Measurements from ENCODE around the gene IL17F.
A peak's percentile ranks its signal among the peaks of the same experiment; 100 is the strongest.

The IL17F gene

GRCh38 chr6:52244400-52244799 is at the start of gene IL17F:
TSS of gene IL17F (minus strand) at chr6:52244500. CDS start at chr6:52244429, 71 bp downstream.
- DNase-seq (ENCODE audit: low read depth): no peak
- TF ChIP-seq CTCF (IDR thresholded peaks at IDR 0.05; ENCODE audit: insufficient read depth, low read depth, low read length, missing control alignments): no peak

GRCh38 chr6:52293067-52293466 is 48.8 kb upstream of the IL17F start:
- no peak for DNase-seq (ENCODE audit: low read depth)
- no peak for TF ChIP-seq CTCF (IDR thresholded peaks at IDR 0.05; ENCODE audit: insufficient read depth, low read depth, low read length, missing control alignments)
- H3K4me3 ChIP-seq (ENCODE audit: low read depth, low read length): no peak overlapping the region

More at GRCh38 chr6:52244400-52244799, at the start of gene IL17F:
- H3K4me3 ChIP-seq (ENCODE audit: low read depth, low read length): no peak within 1 kb of the TSS

- H3K4me3 ChIP-seq (ENCODE audit: low read depth, low read length): no peak overlapping the region
- no peak for DNase-seq (ENCODE audit: low read depth)
- no peak for TF ChIP-seq CTCF (IDR thresholded peaks at IDR 0.05; ENCODE audit: insufficient read depth, low read depth, low read length, missing control alignments)
These were observed 44.5 kb upstream of the IL17F start for GRCh38 chr6:52288841-52289240.

- H3K4me3 ChIP-seq (ENCODE audit: low read depth, low read length): no peak overlapping the region
- DNase-seq (ENCODE audit: low read depth): no peak
- TF ChIP-seq CTCF (IDR thresholded peaks at IDR 0.05; ENCODE audit: insufficient read depth, low read depth, low read length, missing control alignments): no peak
These were observed 43.9 kb upstream of the IL17F start for GRCh38 chr6:52288216-52288615.

- peak; percentile 75 for DNase-seq (ENCODE audit: low read depth)
- TF ChIP-seq CTCF (IDR thresholded peaks at IDR 0.05; ENCODE audit: insufficient read depth, low read depth, low read length, missing control alignments): peak; percentile 61
- H3K4me3 ChIP-seq (ENCODE audit: low read depth, low read length): no peak overlapping the region
These were observed 42.6 kb upstream of the IL17F start for GRCh38 chr6:52286798-52287432.

- TF ChIP-seq CTCF (IDR thresholded peaks at IDR 0.05; ENCODE audit: insufficient read depth, low read depth, low read length, missing control alignments): peak; percentile 7
- DNase-seq (ENCODE audit: low read depth): peak; percentile 45
These were observed 41.1 kb upstream of the IL17F start for GRCh38 chr6:52285177-52286068.

More at GRCh38 chr6:52285177-52286068, 41.1 kb upstream of the IL17F start:
- peak overlapping the region; percentile 72 for H3K4me3 ChIP-seq (ENCODE audit: low read depth, low read length)
